AG04450 (cell line): ENCODE results near the gene KCNJ5. TPM values are rescaled to one million over a fixed set of nuclear protein-coding genes. Genes with fewer than 3 reads are reported as not detected.
A peak's percentile ranks its signal among the peaks of the same experiment; 100 is the strongest.

Source experiments
- CTCF ChIA-PET: fragments of 300-600, 350-600 bp; formaldehyde crosslinking; extraction: SDS; loops from one replicate; lab custom pipeline; 2022; ENCODE audit warnings: antibody characterized with exemption, inconsistent platforms; lab: Charles Lee
- POLR2A ChIA-PET: fragments of 350-600 bp; formaldehyde crosslinking; extraction: SDS; loops from one replicate; lab custom pipeline; 2021; ENCODE audit warnings: antibody characterized with exemption, inconsistent platforms; lab: Yijun Ruan, JAX
- DNase-seq: peaks from one replicate; pipeline ENCODE4 v3.0.0-alpha.2; 2011; ENCODE audit warnings: low read depth, low spot score
- H3K27ac ChIP-seq: one replicate; pipeline ENCODE4 v1.5.1; 2012; ENCODE audit warnings: low read depth, low read length, control low read depth
- H3K27me3 ChIP-seq: one replicate; pipeline ENCODE4 v1.6.0; 2012; ENCODE audit warnings: low read length; ENCODE audit not compliant: control insufficient read depth, insufficient read depth
- H3K4me3 ChIP-seq: 2 replicates; pipeline ENCODE4 v1.5.1; 2011; ENCODE audit warnings: mild to moderate bottlenecking, low read depth, low read length, control low read depth
- H3K9me3 ChIP-seq: 2 replicates; pipeline ENCODE4 v1.5.1; 2012; ENCODE audit warnings: low read length; ENCODE audit not compliant: control insufficient read depth, insufficient read depth
- CTCF ChIP-seq: IDR thresholded peaks from 2 replicates; pipeline ENCODE4 v1.5.1; 2011; ENCODE audit warnings: low read depth, low read length, control low read depth, inconsistent platforms
- polyA plus RNA-seq: library from polyadenylated mRNA; depleted of rRNA; stranded (reverse); fragments of >200 nt; gene quantifications from 2 replicates; pipeline ENCODE4 v1.2.3, GENCODE V29; 2011

Gene KCNJ5
- polyA plus RNA-seq, 1 experiment = not detected

GRCh38 chr11:128881221-128881620 lies 9.9 kb upstream of the KCNJ5 start:
- H3K9me3 ChIP-seq = no peaks in the 10 kb centered on the region
- DNase-seq = no peak
- POLR2A ChIA-PET = no interaction called here
- CTCF ChIA-PET = interaction anchor here (1.0 to 3.0 kb wide), 3 partner anchors 9 to 76 kb away, joined by 3 to 44 read pairs (median 5); no protein-coding TSS in a partner anchor
- no peak overlapping the region for H3K27ac ChIP-seq
- H3K4me3 ChIP-seq = no peak overlapping the region
- H3K27me3 ChIP-seq = peaks cover 43% of the 10 kb centered on the region
- TF ChIP-seq CTCF = no peak

GRCh38 chr11:128882451-128882850 lies 8.7 kb upstream of the KCNJ5 start:
- POLR2A ChIA-PET = no interaction called here
- CTCF ChIA-PET = interaction anchor here (1.0 to 3.0 kb wide), 3 partner anchors 23 to 236 kb away, joined by 3 to 44 read pairs (median 5); no protein-coding TSS in a partner anchor
- no peak for DNase-seq
- no peak overlapping the region for H3K4me3 ChIP-seq
- H3K27me3 ChIP-seq = peaks cover 48% of the 10 kb centered on the region
- H3K27ac ChIP-seq = no peak overlapping the region
- no peak for TF ChIP-seq CTCF
- no peaks in the 10 kb centered on the region for H3K9me3 ChIP-seq

- Histone ChIP-seq H3K27ac (no peak overlapping the region), H3K27me3 (peaks cover 53% of the 10 kb centered on the region), H3K9me3 (no peaks in the 10 kb centered on the region), H3K4me3 (no peak overlapping the region)
- ChIA-PET CTCF (interaction anchor here (0.6 to 8.2 kb wide), 14 partner anchors 10 to 855 kb away, joined by 3 to 348 read pairs (median 4); no protein-coding TSS in a partner anchor), POLR2A (no interaction called here)
- no peak for TF ChIP-seq CTCF
- no peak for DNase-seq
Measured at GRCh38 chr11:128884054-128884453, 7.1 kb upstream of the KCNJ5 start.

- ChIA-PET POLR2A (interaction anchor here (1.0 kb wide), 1 partner anchor 71 kb away, joined by 6 read pairs; no protein-coding TSS in a partner anchor), CTCF (interaction anchor here (0.6 to 8.2 kb wide), 28 partner anchors 9 to 856 kb away, joined by 3 to 348 read pairs (median 4); no protein-coding TSS in a partner anchor)
- peak; percentile 33 for DNase-seq
- no peak overlapping the region for H3K27ac ChIP-seq
- peak; percentile 84 for TF ChIP-seq CTCF
- H3K27me3 ChIP-seq = peaks cover 59% of the 10 kb centered on the region
- no peak overlapping the region for H3K4me3 ChIP-seq
- H3K9me3 ChIP-seq = no peaks in the 10 kb centered on the region
Measured at GRCh38 chr11:128884703-128885338, 6.3 kb upstream of the KCNJ5 start.
